ENCODE results near the gene EMD. TPM values are rescaled to one million over a fixed set of nuclear protein-coding genes. Genes with fewer than 3 reads are reported as not detected.

Gene EMD
- total and polyA plus RNA-seq, 2 of the 13 experiments (the other 11 are each of a cell fraction or from before 2014, with no cell fraction given): 14.5 to 14.9 TPM

GRCh38 chrX:154428176-154429171, 49.4 kb downstream of the EMD start, which contains the start of gene ATP6AP1 (continued):
- TF ChIP-seq, protein P1, sequence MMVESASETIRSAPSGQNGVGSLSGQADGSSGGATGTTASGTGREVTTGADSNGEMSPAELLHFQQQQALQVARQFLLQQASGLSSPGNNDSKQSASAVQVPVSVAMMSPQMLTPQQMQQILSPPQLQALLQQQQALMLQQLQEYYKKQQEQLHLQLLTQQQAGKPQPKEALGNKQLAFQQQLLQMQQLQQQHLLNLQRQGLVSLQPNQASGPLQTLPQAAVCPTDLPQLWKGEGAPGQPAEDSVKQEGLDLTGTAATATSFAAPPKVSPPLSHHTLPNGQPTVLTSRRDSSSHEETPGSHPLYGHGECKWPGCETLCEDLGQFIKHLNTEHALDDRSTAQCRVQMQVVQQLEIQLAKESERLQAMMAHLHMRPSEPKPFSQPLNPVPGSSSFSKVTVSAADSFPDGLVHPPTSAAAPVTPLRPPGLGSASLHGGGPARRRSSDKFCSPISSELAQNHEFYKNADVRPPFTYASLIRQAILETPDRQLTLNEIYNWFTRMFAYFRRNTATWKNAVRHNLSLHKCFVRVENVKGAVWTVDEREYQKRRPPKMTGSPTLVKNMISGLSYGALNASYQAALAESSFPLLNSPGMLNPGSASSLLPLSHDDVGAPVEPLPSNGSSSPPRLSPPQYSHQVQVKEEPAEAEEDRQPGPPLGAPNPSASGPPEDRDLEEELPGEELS (CRISPR knock-in tag; IDR thresholded peaks at IDR 0.05): no peak
- TF ChIP-seq ZNF101 (CRISPR knock-in tag; IDR thresholded peaks at IDR 0.05; ENCODE audit: borderline replicate concordance, low read depth): no peak
- TF ChIP-seq NAIF1 (CRISPR knock-in tag; IDR thresholded peaks at IDR 0.05; ENCODE audit: borderline replicate concordance): no peak
- TF ChIP-seq TAF1 (CRISPR knock-in tag; IDR thresholded peaks at IDR 0.05): peak; percentile 75
- TF ChIP-seq SALL1 (CRISPR knock-in tag; IDR thresholded peaks at IDR 0.05): peak; percentile 53
- peak; percentile 77 for TF ChIP-seq ZMYM4 (CRISPR knock-in tag; IDR thresholded peaks at IDR 0.05)
- TF ChIP-seq PBX2 (CRISPR knock-in tag; IDR thresholded peaks at IDR 0.05): peak; percentile 96
- peak; percentile 68 for TF ChIP-seq GABPB1 (CRISPR knock-in tag; IDR thresholded peaks at IDR 0.05)
- TF ChIP-seq ZNF530 (CRISPR knock-in tag; IDR thresholded peaks at IDR 0.05; ENCODE audit: low read depth): no peak
- peak; percentile 50; the same call in 1 of the 2 replicates for TF ChIP-seq POLR2G (IDR thresholded peaks at IDR 0.05; ENCODE audit: low read depth, low read length)
- TF ChIP-seq AGO2 (optimal IDR thresholded peaks at IDR 0.05; ENCODE audit: low read depth, low read length): no peak
- peak; percentile 69; the same call in 1 of the 2 replicates for TF ChIP-seq ZSCAN21 (CRISPR knock-in tag; IDR thresholded peaks at IDR 0.05; ENCODE audit: borderline replicate concordance)
- TF ChIP-seq ZNF234 (CRISPR knock-in tag; conservative IDR thresholded peaks at IDR 0.05): no peak
- TF ChIP-seq SCMH1 (CRISPR knock-in tag; IDR thresholded peaks at IDR 0.05; ENCODE audit: borderline replicate concordance): no peak
- TF ChIP-seq, protein P2, sequence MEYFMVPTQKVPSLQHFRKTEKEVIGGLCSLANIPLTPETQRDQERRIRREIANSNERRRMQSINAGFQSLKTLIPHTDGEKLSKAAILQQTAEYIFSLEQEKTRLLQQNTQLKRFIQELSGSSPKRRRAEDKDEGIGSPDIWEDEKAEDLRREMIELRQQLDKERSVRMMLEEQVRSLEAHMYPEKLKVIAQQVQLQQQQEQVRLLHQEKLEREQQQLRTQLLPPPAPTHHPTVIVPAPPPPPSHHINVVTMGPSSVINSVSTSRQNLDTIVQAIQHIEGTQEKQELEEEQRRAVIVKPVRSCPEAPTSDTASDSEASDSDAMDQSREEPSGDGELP (IDR thresholded peaks at IDR 0.05; ENCODE audit: borderline replicate concordance, low read depth): peak; percentile 62; the same call in 1 of the 2 replicates
- peak; percentile 53; the same call in 1 of the 2 replicates for TF ChIP-seq ZNF777 (CRISPR knock-in tag; IDR thresholded peaks at IDR 0.05)
- TF ChIP-seq CHD2 (IDR thresholded peaks at IDR 0.05; ENCODE audit: low read depth, low read length): peak; percentile 47; the same call in 1 of the 2 replicates
- TF ChIP-seq ZNF788 (CRISPR knock-in tag; IDR thresholded peaks at IDR 0.05; ENCODE audit: borderline replicate concordance): no peak
- no peak for TF ChIP-seq ZSCAN9 (CRISPR knock-in tag; IDR thresholded peaks at IDR 0.05; ENCODE audit: borderline replicate concordance)
- TF ChIP-seq, protein P3, sequence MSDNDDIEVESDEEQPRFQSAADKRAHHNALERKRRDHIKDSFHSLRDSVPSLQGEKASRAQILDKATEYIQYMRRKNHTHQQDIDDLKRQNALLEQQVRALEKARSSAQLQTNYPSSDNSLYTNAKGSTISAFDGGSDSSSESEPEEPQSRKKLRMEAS (IDR thresholded peaks at IDR 0.05): peak; percentile 65
- peak; percentile 80 for TF ChIP-seq GATAD1 (CRISPR knock-in tag; IDR thresholded peaks at IDR 0.05)
- no peak for TF ChIP-seq AGO1 (IDR thresholded peaks at IDR 0.05; ENCODE audit: low read depth, low read length, poor library complexity, severe bottlenecking)
- peak; percentile 77; the same call in 1 of the 2 replicates for TF ChIP-seq TFE3 (CRISPR knock-in tag; IDR thresholded peaks at IDR 0.05)
- TF ChIP-seq KDM1A (CRISPR knock-in tag; IDR thresholded peaks at IDR 0.05): no peak
